ENCODE results near the gene GPATCH11.

The GPATCH11 gene

GRCh38 chr2:37061013-37061711 lies 23.2 kb upstream of the GPATCH11 start:
- H3K27me3 ChIP-seq (ENCODE audit: insufficient read depth, low read length) = no peaks in the 10 kb centered on the region
- no peaks in the 10 kb centered on the region for H3F3A ChIP-seq (ENCODE audit: insufficient read depth, low read length)
- H2AFZ ChIP-seq (ENCODE audit: low read length) = no peak overlapping the region
- H3K79me2 ChIP-seq (ENCODE audit: insufficient read depth, low read length) = no peaks in the 10 kb centered on the region
- no peak overlapping the region for H3K4me3 ChIP-seq (ENCODE audit: low read depth, low read length, poor library complexity, severe bottlenecking)
- H3K27ac ChIP-seq (ENCODE audit: low read depth, low read length, poor library complexity, severe bottlenecking) = no peak overlapping the region
- no peak overlapping the region for H3K9ac ChIP-seq (ENCODE audit: low read length)
- no peaks in the 10 kb centered on the region for H3K4me1 ChIP-seq (ENCODE audit: insufficient read depth, low read length, severe bottlenecking)
- H3K9me3 ChIP-seq (ENCODE audit: low read length) = no peaks in the 10 kb centered on the region
- H4K20me1 ChIP-seq (ENCODE audit: insufficient read depth, low read length) = no peaks in the 10 kb centered on the region
- no peaks in the 10 kb centered on the region for H3K9me2 ChIP-seq (ENCODE audit: low read depth, low read length)
- TF ChIP-seq CTCF (IDR thresholded peaks at IDR 0.05; ENCODE audit: low read length) (no peak), EZH2 (IDR thresholded peaks at IDR 0.05; ENCODE audit: borderline replicate concordance, low read length) (no peak)
- peaks cover 78% of the 10 kb centered on the region for H3K36me3 ChIP-seq (ENCODE audit: insufficient read depth, low read length)
- no peak overlapping the region for H3K4me2 ChIP-seq (ENCODE audit: low read length)

- H3K79me2 ChIP-seq (ENCODE audit: insufficient read depth, low read length) = no peaks in the 10 kb centered on the region
- peaks cover 76% of the 10 kb centered on the region for H3K36me3 ChIP-seq (ENCODE audit: insufficient read depth, low read length)
- no peak overlapping the region for H3K4me2 ChIP-seq (ENCODE audit: low read length)
- no peaks in the 10 kb centered on the region for H3K9me3 ChIP-seq (ENCODE audit: low read length)
- no peaks in the 10 kb centered on the region for H4K20me1 ChIP-seq (ENCODE audit: insufficient read depth, low read length)
- H3F3A ChIP-seq (ENCODE audit: insufficient read depth, low read length) = no peaks in the 10 kb centered on the region
- H3K27me3 ChIP-seq (ENCODE audit: insufficient read depth, low read length) = no peaks in the 10 kb centered on the region
- no peak overlapping the region for H2AFZ ChIP-seq (ENCODE audit: low read length)
- H3K9me2 ChIP-seq (ENCODE audit: low read depth, low read length) = no peaks in the 10 kb centered on the region
- no peaks in the 10 kb centered on the region for H3K4me1 ChIP-seq (ENCODE audit: insufficient read depth, low read length, severe bottlenecking)
- H3K9ac ChIP-seq (ENCODE audit: low read length) = no peak overlapping the region
- no peak overlapping the region for H3K27ac ChIP-seq (ENCODE audit: low read depth, low read length, poor library complexity, severe bottlenecking)
- no peak overlapping the region for H3K4me3 ChIP-seq (ENCODE audit: low read depth, low read length, poor library complexity, severe bottlenecking)
- no peak for TF ChIP-seq CTCF (IDR thresholded peaks at IDR 0.05; ENCODE audit: low read length)
- no peak for TF ChIP-seq EZH2 (IDR thresholded peaks at IDR 0.05; ENCODE audit: borderline replicate concordance, low read length)
Observed at GRCh38 chr2:37061776-37062175, 22.5 kb upstream of the GPATCH11 start.

- H3K79me2 ChIP-seq (ENCODE audit: insufficient read depth, low read length) = no peaks in the 10 kb centered on the region
- no peaks in the 10 kb centered on the region for H3K9me3 ChIP-seq (ENCODE audit: low read length)
- no peak overlapping the region for H3K4me3 ChIP-seq (ENCODE audit: low read depth, low read length, poor library complexity, severe bottlenecking)
- H3K27ac ChIP-seq (ENCODE audit: low read depth, low read length, poor library complexity, severe bottlenecking) = no peak overlapping the region
- no peak overlapping the region for H3K4me2 ChIP-seq (ENCODE audit: low read length)
- no peaks in the 10 kb centered on the region for H3K4me1 ChIP-seq (ENCODE audit: insufficient read depth, low read length, severe bottlenecking)
- no peak overlapping the region for H2AFZ ChIP-seq (ENCODE audit: low read length)
- no peaks in the 10 kb centered on the region for H3F3A ChIP-seq (ENCODE audit: insufficient read depth, low read length)
- H3K36me3 ChIP-seq (ENCODE audit: insufficient read depth, low read length) = peaks cover 91% of the 10 kb centered on the region
- no peaks in the 10 kb centered on the region for H3K27me3 ChIP-seq (ENCODE audit: insufficient read depth, low read length)
- TF ChIP-seq CTCF (IDR thresholded peaks at IDR 0.05; ENCODE audit: low read length) = no peak
- TF ChIP-seq EZH2 (IDR thresholded peaks at IDR 0.05; ENCODE audit: borderline replicate concordance, low read length) = no peak
- H3K9ac ChIP-seq (ENCODE audit: low read length) = no peak overlapping the region
- no peaks in the 10 kb centered on the region for H4K20me1 ChIP-seq (ENCODE audit: insufficient read depth, low read length)
- H3K9me2 ChIP-seq (ENCODE audit: low read depth, low read length) = no peaks in the 10 kb centered on the region
Observed at GRCh38 chr2:37068686-37069085, 15.6 kb upstream of the GPATCH11 start.

Measured in OCI-LY1 (cell line).